ENCODE results near the gene ADAMTSL4.
"Not testable (repeated sequence)": the region's sequence is repeated elsewhere in the genome, so short reads cannot be mapped to it uniquely, and the experiment has no call there.

ADAMTSL4 gene

GRCh38 chr1:150582371-150582770 is 33.2 kb downstream of the ADAMTSL4 start:
- DNase-seq (ENCODE audit: low read depth in 2 of 2) = no peak

GRCh38 chr1:150596095-150596892 is 47.1 kb downstream of the ADAMTSL4 start:
- no peak for DNase-seq (ENCODE audit: low read depth in 2 of 2)

GRCh38 chr1:150596976-150597375 is 47.8 kb downstream of the ADAMTSL4 start:
- no peak for DNase-seq (ENCODE audit: low read depth in 2 of 2)

- not testable (repeated sequence) for DNase-seq (ENCODE audit: low read depth in 2 of 2)
Measured at GRCh38 chr1:150598346-150598745, 49.1 kb downstream of the ADAMTSL4 start.

- no peak for DNase-seq (ENCODE audit: low read depth in 2 of 2)
Measured at GRCh38 chr1:150601540-150601939, 52.3 kb downstream of the ADAMTSL4 start.

GRCh38 chr1:150602372-150602771 is 53.2 kb downstream of the ADAMTSL4 start:
- not testable (repeated sequence) for DNase-seq (ENCODE audit: low read depth in 2 of 2)

- DNase-seq (ENCODE audit: low read depth in 2 of 2) = no peak
Measured at GRCh38 chr1:150603711-150604110, 54.5 kb downstream of the ADAMTSL4 start.

- no peak for DNase-seq (ENCODE audit: low read depth in 2 of 2)
Measured at GRCh38 chr1:150604226-150604588, 55.0 kb downstream of the ADAMTSL4 start.

- DNase-seq (ENCODE audit: low read depth in 2 of 2) = not testable (repeated sequence)
Measured at GRCh38 chr1:150605451-150605731, 56.2 kb downstream of the ADAMTSL4 start.

GRCh38 chr1:150606463-150607142 is 57.4 kb downstream of the ADAMTSL4 start:
- no peak for DNase-seq (ENCODE audit: low read depth in 2 of 2)

- no peak for DNase-seq (ENCODE audit: low read depth in 2 of 2)
Measured at GRCh38 chr1:150609732-150610131, 60.5 kb downstream of the ADAMTSL4 start.
